ENCODE measurements around the gene NOX3.

- TF ChIP-seq CTCF (IDR thresholded peaks at IDR 0.05; ENCODE audit: poor library complexity), result no peak
- TF ChIP-seq EZH2 (IDR thresholded peaks at IDR 0.05; ENCODE audit: borderline replicate concordance), result no peak
- TF ChIP-seq EZH2phosphoT487 (IDR thresholded peaks at IDR 0.05; ENCODE audit: low read depth, severe bottlenecking, unreplicated experiment), result no peak
These were observed 35.1 kb downstream of the NOX3 start for GRCh38 chr6:155420492-155420891.
